Frontal cortex (tissue), 4 donors: ENCODE results near the gene RAI1. TPM values are rescaled to one million over a fixed set of nuclear protein-coding genes. Genes with fewer than 3 reads are reported as not detected.
"Not testable (repeated sequence)": the region's sequence is repeated elsewhere in the genome, so short reads cannot be mapped to it uniquely, and the experiment has no call there.

Experiments
- DNase-seq, 2 donors: peaks; one replicate each; pipeline ENCODE4 v3.0.0; 2012; ENCODE audit warnings: low spot score in 2 of 2
- FAIRE-seq: peaks from 2 replicates; lab custom pipeline; 2012; peaks lifted over from hg19 to GRCh38; lab: Jason Lieb, UNC
- total RNA-seq: library from RNA; depleted of rRNA; stranded (reverse); fragments of >200 nt; gene quantifications from one replicate; pipeline ENCODE4 v1.2.3, GENCODE V29; 2014
- donor health status: control.
- donor health status: control.
- donor health status: control.

Gene RAI1
- 16.7 TPM for total RNA-seq

- FAIRE-seq = no peak
- peak; percentile 88 to 89 for DNase-seq
Measured at GRCh38 chr17:17681187-17681743, at the start of gene RAI1. RAI1 (plus strand) TSS chr17:17681458; CDS start chr17:17792949, 111,491 bp downstream.

- not testable (repeated sequence) for DNase-seq, FAIRE-seq
Measured at GRCh38 chr17:17632690-17633089, 48.6 kb upstream of the RAI1 start.

GRCh38 chr17:17633310-17633709 is 47.9 kb upstream of the RAI1 start:
- DNase-seq (no peak), FAIRE-seq (no peak)

GRCh38 chr17:17635126-17635525 is 46.1 kb upstream of the RAI1 start:
- FAIRE-seq = no peak

GRCh38 chr17:17635537-17636271 is 45.6 kb upstream of the RAI1 start:
- not testable (repeated sequence) for DNase-seq, FAIRE-seq

More at GRCh38 chr17:17635126-17635525, 46.1 kb upstream of the RAI1 start:
- DNase-seq = no peak

GRCh38 chr17:17636272-17636885 is 44.9 kb upstream of the RAI1 start:
- DNase-seq (no peak), FAIRE-seq (no peak)

- FAIRE-seq (no peak), DNase-seq (no peak)
Measured at GRCh38 chr17:17638467-17638866, 42.8 kb upstream of the RAI1 start.

GRCh38 chr17:17639661-17640270 is 41.5 kb upstream of the RAI1 start:
- not testable (repeated sequence) for FAIRE-seq, DNase-seq

- DNase-seq (peak; percentile 45 to 74), FAIRE-seq (no peak)
Measured at GRCh38 chr17:17641621-17642409, 39.4 kb upstream of the RAI1 start.

- FAIRE-seq = not testable (repeated sequence)
Measured at GRCh38 chr17:17645148-17645547, 36.1 kb upstream of the RAI1 start.

GRCh38 chr17:17645961-17646360 is 35.3 kb upstream of the RAI1 start:
- FAIRE-seq (no peak), DNase-seq (no peak)

More at GRCh38 chr17:17645148-17645547, 36.1 kb upstream of the RAI1 start:
- not testable (repeated sequence) for DNase-seq

GRCh38 chr17:17647524-17648178 is 33.6 kb upstream of the RAI1 start:
- FAIRE-seq = no peak

GRCh38 chr17:17648762-17649161 is 32.5 kb upstream of the RAI1 start:
- DNase-seq (no peak), FAIRE-seq (no peak)

More at GRCh38 chr17:17647524-17648178, 33.6 kb upstream of the RAI1 start:
- DNase-seq = no peak

GRCh38 chr17:17650959-17651358 is 30.3 kb upstream of the RAI1 start:
- DNase-seq (no peak), FAIRE-seq (no peak)

- FAIRE-seq = no peak
- DNase-seq = no peak
Measured at GRCh38 chr17:17653343-17653742, 27.9 kb upstream of the RAI1 start.

GRCh38 chr17:17659340-17659739 is 21.9 kb upstream of the RAI1 start:
- FAIRE-seq (no peak), DNase-seq (no peak)

GRCh38 chr17:17661134-17661533 is 20.1 kb upstream of the RAI1 start:
- FAIRE-seq = no peak

GRCh38 chr17:17661834-17662385 is 19.3 kb upstream of the RAI1 start:
- FAIRE-seq (no peak), DNase-seq (no peak)

More at GRCh38 chr17:17661134-17661533, 20.1 kb upstream of the RAI1 start:
- no peak for DNase-seq
